ENCODE data around the gene UROC1. TPM values are rescaled to one million over a fixed set of nuclear protein-coding genes. Genes with fewer than 3 reads are reported as not detected.

The UROC1 gene
- total RNA-seq, 3 donors from 2014 or later, result not detected

- Histone ChIP-seq H3K36me3 (no peaks in the 10 kb centered on the region), H3K27ac (no peak overlapping the region), H3K9me3 (peaks cover 9 to 11% of the 10 kb centered on the region in 2 donors), H3K27me3 (no peaks in the 10 kb centered on the region), H3K4me1 (no peaks in the 10 kb centered on the region), H3K4me3 (no peak overlapping the region)
- peak; percentile 22 to 45 for DNase-seq (ENCODE audit: low spot score in 2 of 2)
- intact Hi-C loops (cut with DNase I; ENCODE audit: low total_unique reads), result no loop called here
- TF ChIP-seq POLR2AphosphoS5 (IDR thresholded peaks at IDR 0.05) (no peak), POLR2A (IDR thresholded peaks at IDR 0.05) (no peak)
- TF ChIP-seq, protein P1, sequence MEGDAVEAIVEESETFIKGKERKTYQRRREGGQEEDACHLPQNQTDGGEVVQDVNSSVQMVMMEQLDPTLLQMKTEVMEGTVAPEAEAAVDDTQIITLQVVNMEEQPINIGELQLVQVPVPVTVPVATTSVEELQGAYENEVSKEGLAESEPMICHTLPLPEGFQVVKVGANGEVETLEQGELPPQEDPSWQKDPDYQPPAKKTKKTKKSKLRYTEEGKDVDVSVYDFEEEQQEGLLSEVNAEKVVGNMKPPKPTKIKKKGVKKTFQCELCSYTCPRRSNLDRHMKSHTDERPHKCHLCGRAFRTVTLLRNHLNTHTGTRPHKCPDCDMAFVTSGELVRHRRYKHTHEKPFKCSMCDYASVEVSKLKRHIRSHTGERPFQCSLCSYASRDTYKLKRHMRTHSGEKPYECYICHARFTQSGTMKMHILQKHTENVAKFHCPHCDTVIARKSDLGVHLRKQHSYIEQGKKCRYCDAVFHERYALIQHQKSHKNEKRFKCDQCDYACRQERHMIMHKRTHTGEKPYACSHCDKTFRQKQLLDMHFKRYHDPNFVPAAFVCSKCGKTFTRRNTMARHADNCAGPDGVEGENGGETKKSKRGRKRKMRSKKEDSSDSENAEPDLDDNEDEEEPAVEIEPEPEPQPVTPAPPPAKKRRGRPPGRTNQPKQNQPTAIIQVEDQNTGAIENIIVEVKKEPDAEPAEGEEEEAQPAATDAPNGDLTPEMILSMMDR (IDR thresholded peaks at IDR 0.05), result no peak
These were observed 83.9 kb downstream of the UROC1 start for GRCh38 chr3:126433496-126434263.

DNA sequence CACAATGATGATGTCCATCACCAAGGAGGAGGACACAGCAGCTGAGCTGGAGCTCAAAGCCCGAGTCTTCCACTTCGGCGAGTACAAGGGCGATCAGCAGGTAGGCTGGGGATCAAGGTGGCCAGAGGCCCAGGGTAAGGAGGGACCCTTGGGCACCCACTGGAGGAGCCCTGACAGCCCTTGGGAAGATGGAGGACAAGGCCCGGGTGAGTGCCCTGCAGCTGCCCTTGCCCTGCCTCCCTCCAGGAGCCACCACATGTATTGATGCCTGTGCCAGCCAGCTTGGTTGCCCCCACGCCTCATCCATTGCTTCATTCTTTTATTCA is 84.5 kb downstream of the UROC1 start:
- no peak for DNase-seq (ENCODE audit: low spot score in 2 of 2)
- Histone ChIP-seq H3K4me3 (no peak overlapping the region), H3K4me1 (no peaks in the 10 kb centered on the region), H3K9me3 (peaks cover 9 to 13% of the 10 kb centered on the region in 2 donors), H3K36me3 (no peaks in the 10 kb centered on the region), H3K27me3 (no peaks in the 10 kb centered on the region), H3K27ac (no peak overlapping the region)
- intact Hi-C loops (cut with DNase I; ENCODE audit: low total_unique reads), result no loop called here
- TF ChIP-seq POLR2AphosphoS5 (IDR thresholded peaks at IDR 0.05) (no peak), POLR2A (IDR thresholded peaks at IDR 0.05) (no peak)
- TF ChIP-seq, protein P1 (IDR thresholded peaks at IDR 0.05), result no peak

- H3K9me3 ChIP-seq, result peaks cover 9 to 18% of the 10 kb centered on the region in 2 donors
- intact Hi-C loops (cut with DNase I; ENCODE audit: low total_unique reads), result no loop called here
- DNase-seq (ENCODE audit: low spot score in 2 of 2), result no peak
- H3K4me3 ChIP-seq, result no peak overlapping the region
- H3K27ac ChIP-seq, result no peak overlapping the region
- H3K27me3 ChIP-seq, result no peaks in the 10 kb centered on the region
- H3K4me1 ChIP-seq, result no peaks in the 10 kb centered on the region
- H3K36me3 ChIP-seq, result no peaks in the 10 kb centered on the region
- TF ChIP-seq, protein P1 (IDR thresholded peaks at IDR 0.05), result no peak
- TF ChIP-seq POLR2AphosphoS5 (IDR thresholded peaks at IDR 0.05), result no peak
- TF ChIP-seq POLR2A (IDR thresholded peaks at IDR 0.05), result no peak
These were observed 85.0 kb downstream of the UROC1 start for GRCh38 chr3:126432361-126433104.

Other genes starting within 250 kb of the UROC1 start
- gene KLF15, start 160.4 kb downstream of the UROC1 start, total RNA-seq, result 100 to 1,000 TPM in 1 of 3 donors, 10 to 100 TPM in 2; 36.3 to 129 (median 44.2) TPM
- not detected for gene CFAP100, start 122.9 kb downstream of the UROC1 start, total RNA-seq
- 10 to 100 TPM; 37.6 to 42.4 (median 39.0) TPM for gene ZXDC, start 41.9 kb downstream of the UROC1 start, total RNA-seq
- gene CHST13, start 6.4 kb upstream of the UROC1 start, total RNA-seq, result under 1 TPM in 2 of 3 donors, not detected in 1; 0.29 to 0.80 TPM
- not detected for gene C3orf22, start 41.2 kb upstream of the UROC1 start, total RNA-seq
- gene TXNRD3, start 137.4 kb upstream of the UROC1 start, total RNA-seq, result 10 to 100 TPM; 11.8 to 19.3 (median 16.4) TPM
- 10 to 100 TPM; 12.2 to 21.2 (median 19.3) TPM for gene CHCHD6, start 186.5 kb upstream of the UROC1 start, total RNA-seq

Data from breast epithelium (tissue), 4 donors.